GM18873 (cell line): Measurements from ENCODE around the gene SEC24B.
"Not testable (repeated sequence)": the region's sequence is repeated elsewhere in the genome, so short reads cannot be mapped to it uniquely, and the experiment has no call there.

Experiments used
- ATAC-seq: cut with Tn5 transposase; IDR thresholded peaks from one replicate; pipeline ENCODE4 v1.9.1; 2021; ENCODE audit warnings: mild to moderate bottlenecking, moderate library complexity, moderate number of reproducible peaks; ENCODE audit not compliant: unreplicated experiment, low FRiP score

Gene SEC24B

DNA sequence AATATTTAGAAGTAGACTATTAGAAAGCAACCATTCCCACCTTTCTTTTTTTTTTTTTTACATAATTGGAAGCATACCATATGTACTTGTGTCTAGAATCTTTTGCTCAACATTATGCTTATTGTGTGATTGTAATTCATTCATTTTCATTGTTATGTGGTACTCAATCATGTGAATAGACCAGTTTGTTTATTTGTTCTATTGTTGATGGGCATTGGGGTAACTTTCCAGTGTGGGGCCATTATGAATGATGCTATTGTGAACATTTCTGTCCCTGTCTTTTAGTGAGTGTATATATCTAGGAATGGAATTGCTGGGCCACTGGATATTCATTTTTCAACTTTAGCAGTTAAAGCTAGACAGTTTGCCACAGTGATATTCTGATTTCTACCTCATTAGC lies 63.9 kb downstream of the SEC24B start:
- ATAC-seq, result no peak

DNA sequence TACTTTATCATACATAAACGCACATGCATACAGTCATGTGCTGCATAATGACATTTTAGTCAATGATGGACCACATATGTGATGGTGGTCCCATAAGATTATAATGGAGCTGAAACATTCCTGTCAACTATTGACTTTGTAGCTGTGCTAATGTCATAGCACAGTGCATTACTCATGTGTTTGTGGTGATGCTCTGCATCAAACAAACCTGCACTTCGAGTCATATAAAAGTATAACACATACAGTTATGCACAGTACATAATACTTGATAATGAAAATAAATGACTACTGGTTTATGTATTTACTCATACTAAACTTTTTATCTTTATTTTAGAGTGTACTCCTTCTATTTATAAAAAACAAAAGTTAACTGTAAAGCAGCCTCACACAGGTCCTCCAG lies 65.9 kb downstream of the SEC24B start:
- no peak for ATAC-seq

DNA sequence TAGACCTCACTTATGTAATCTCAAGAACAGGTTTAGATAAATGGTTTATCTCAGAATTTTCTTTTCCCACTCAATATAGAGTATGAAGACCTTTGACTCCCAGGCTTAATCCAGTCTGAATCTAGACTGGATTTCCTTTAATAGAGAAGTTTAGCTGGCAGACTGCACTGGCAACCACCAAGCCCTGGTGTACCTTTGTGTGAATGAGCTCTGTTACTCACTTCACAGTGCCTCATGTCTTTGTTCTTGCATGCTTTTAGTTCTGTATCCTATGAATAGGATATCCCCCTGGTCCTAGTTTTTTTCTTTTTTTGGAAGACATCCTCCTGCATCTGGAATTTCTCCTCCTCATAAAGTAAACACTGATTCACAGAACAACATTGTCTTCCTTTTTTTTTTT lies 73.3 kb downstream of the SEC24B start:
- ATAC-seq, result no peak

DNA sequence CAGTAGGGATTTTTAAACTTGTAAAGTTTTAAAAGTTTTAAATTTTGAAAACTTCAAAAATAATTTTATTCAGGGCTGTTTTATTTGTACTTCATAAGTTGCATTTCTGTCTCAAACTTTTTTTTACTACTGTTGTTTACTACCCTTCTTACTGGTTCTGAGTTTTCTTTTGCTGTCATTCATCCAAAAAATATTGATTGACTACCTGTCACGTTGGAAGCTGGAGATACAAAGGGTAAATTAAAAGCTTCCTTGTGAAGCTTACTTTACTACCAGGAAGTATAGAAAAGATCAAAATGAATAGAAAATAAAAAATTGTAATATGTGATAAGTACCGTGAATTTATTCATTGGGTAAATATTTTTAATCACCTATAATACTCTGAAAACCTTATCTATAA lies 77.1 kb downstream of the SEC24B start:
- no peak for ATAC-seq

- no peak for ATAC-seq
Observed at GRCh38 chr4:109511414-109511813, 77.8 kb downstream of the SEC24B start.

DNA sequence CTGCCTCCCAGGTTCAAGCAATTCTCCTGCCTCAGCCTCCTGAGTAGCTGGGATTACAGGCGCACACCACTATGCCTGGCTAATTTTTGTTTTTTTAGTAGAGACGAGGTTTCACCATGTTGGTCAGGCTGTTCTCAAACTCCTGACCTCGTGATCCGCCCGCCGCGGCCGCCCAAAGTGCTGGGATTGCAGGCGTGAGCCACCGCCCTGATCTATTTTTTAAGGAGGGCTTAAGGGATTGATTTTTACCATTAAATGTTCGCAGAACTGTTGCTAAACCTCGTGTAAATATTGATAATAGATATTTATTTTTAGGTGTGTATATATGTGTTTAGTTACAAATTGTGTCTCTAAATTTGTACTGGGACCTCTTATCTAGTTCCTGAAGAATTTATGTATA lies 79.8 kb downstream of the SEC24B start:
- ATAC-seq, result not testable (repeated sequence)

- ATAC-seq, result no peak
Observed at GRCh38 chr4:109532182-109532581, 98.6 kb downstream of the SEC24B start.

- ATAC-seq, result no peak
Observed at GRCh38 chr4:109545401-109545800, 111.8 kb downstream of the SEC24B start.

- no peak for ATAC-seq
Observed at GRCh38 chr4:109547394-109547793, 113.8 kb downstream of the SEC24B start.

- no peak for ATAC-seq
Observed at GRCh38 chr4:109548655-109549054, 115.0 kb downstream of the SEC24B start.

DNA sequence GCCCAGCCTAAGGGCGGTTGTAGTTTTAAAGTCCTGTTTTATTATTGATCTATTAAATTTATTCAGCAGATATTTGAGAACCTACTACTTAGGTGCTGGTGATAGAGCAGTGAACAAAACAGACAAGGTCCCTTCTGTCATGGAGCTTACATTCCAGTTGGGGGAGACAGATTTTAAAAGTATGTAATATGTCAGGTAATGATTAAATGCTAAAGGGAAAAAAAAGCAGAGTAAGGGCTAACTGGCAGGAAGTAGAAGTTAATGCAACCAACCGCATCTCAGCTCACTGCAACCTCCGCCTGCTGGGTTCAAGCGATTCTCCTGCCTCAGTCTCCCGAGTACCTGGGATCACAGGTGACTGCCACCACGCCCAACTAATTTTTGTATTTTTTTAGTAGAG lies 118.6 kb downstream of the SEC24B start:
- ATAC-seq, result no peak

- no peak for ATAC-seq
Observed at GRCh38 chr4:109553130-109553529, 119.5 kb downstream of the SEC24B start.

GRCh38 chr4:109554971-109555370 lies 121.4 kb downstream of the SEC24B start:
- ATAC-seq, result no peak

DNA sequence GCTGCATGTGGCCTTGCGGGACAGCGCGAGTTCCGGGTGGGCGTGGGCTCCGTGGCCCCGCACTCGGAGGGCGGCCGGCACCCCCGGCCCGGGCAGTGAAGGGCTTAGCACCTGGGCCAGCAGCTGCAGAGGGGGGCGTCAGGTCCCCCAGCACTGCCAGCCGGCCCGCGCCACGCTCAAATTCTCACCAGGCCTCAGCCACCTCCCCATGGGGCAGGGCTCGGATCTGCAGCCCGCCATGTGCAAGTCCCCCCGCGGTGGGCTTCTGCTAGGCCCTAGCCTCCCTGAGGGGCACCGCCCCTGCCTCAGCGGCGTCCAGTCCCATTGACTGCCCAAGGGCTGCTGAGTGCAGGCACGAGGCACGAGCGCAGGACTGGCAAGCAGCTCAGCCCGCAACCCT lies 123.8 kb downstream of the SEC24B start:
- no peak for ATAC-seq

DNA sequence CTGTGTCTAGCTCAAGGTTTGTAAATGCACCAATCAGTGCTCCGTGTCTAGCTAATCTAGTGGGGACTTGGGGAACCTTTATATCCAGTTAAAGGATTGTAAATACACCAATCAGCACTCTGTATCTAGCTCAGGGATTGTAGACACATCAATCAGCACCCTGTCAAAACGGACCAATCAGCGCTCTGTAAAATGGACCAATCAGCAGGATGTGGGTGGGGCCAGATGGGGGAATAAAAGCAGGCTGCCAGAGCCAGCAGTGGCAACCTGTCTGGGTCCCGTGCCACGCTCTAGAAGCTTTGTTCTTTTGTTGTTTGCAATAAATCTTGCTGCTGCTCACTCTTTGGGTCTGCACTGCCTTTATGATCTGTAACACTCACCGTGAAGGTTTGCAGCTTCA lies 124.5 kb downstream of the SEC24B start:
- ATAC-seq, result not testable (repeated sequence)

DNA sequence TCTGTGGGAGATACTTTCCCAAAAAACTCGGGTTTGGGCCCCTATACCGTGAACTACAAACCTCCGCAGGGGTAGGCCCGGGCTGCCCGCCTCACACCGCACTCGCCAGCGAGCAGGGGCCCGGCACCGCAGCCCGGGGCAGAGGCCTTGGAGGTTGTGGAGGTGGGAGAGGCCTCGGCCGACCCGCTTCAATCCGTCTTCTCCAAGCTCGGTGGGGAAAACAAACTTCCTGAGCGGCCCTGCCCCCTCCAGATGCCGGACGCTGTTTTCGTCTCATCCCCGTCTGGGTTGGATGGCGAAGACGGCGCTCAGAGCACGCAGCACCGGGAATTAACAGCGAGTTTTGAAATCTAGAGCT lies 126.0 kb downstream of the SEC24B start:
- ATAC-seq, result peak; percentile 19

DNA sequence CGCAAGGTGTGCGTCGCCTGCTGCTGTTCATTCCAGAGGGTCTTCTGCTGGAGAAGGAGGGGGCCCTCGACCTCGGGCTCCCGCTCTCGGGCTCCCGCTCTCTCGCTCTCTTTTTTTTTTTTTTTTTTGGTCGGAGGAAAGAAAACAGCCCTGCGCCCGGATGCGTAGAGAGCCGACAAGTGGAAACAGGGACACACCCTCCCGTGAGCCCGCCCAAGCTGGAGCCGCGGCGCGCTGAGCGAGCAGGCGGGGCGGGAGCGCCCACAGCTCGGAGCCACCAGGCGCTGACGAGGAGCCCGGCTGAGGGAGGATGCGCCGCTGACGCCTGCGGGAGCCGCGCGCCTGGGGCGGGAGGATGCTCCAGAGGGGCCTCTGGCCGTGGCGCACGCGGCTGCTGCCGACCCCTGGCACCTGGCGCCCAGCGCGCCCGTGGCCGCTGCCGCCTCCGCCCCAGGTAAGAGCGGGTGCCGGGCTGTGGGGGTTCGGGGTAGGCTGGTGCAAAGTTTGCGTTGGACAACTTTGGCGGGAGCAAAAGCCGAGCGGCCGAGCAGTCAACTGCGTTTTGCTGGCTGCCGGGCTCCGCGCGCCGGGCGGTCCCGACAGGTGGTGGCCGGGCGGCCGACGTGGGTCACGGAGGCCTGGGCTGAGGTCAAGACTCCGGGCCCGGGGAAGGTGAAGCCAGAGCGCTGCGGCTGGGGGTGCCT lies 126.5 kb downstream of the SEC24B start, which contains the start of gene MCUB:
TSS of gene MCUB (plus strand) at position 264 of the 704 bp plus-strand sequence. CDS start at position 356, 92 bp downstream.
- ATAC-seq, result peak; percentile 85

DNA sequence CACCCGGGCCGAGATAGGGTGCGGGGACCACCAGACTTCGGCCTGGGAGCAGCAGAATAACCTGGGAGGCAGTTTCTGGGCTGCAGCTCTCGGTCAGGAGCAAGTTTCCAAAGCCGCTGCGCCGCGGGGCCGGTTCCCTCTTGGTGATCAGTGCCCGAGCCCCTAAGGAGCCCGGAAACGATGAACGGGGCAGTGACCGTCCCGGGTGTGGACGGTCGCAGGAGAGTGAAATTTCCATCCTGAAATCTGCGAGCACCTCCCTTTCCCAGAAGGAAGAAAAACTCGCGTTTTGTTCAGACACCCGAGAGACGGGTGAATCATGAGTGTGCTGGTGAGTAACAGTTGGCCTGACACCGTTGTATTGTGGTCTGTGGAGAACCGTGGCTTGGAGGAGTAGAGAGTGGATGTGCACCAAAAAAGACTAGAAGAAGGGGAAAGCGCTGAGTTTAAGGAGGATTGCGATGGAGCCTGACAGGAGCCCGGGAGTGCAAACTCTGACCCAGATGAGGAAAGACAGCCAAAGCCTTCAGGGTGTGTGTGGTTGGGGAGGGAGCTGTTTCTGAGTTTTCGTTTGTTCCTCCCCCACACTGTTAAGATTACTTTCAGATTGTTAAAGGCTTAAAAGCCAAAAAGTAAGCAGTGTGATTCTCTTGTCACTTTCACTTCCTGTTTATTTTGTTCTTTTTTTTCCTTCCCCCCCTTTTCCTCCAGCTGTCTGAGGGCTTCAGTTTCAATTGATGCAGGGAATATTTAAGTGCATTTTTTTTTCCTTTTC lies 127.3 kb downstream of the SEC24B start:
- ATAC-seq, result peak; percentile 60

- ATAC-seq, result no peak
Observed at GRCh38 chr4:109562457-109563239, 129.0 kb downstream of the SEC24B start.

DNA sequence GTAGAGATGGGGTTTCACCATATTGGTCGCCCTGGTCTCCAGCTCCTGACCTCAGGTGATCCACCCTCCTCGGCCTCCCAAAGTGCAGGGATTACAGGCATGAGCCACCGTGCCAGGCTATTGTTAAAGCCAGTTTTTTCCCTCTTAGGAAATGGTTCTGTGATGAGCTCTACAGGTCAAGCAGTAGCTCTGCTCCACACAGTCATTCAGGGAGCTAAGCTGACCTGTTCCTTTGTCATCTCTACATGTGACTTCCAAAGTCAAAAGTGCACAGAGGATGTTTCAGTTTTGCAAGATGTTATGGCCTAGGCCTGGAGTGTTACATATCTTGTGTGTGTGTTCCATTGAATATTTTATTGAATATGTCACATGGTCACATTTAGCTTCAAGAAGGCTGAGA lies 137.9 kb downstream of the SEC24B start:
- no peak for ATAC-seq

- ATAC-seq, result no peak
Observed at GRCh38 chr4:109572154-109572553, 138.5 kb downstream of the SEC24B start.
